ENCODE results near the gene TSHZ3.

Gene TSHZ3

DNA sequence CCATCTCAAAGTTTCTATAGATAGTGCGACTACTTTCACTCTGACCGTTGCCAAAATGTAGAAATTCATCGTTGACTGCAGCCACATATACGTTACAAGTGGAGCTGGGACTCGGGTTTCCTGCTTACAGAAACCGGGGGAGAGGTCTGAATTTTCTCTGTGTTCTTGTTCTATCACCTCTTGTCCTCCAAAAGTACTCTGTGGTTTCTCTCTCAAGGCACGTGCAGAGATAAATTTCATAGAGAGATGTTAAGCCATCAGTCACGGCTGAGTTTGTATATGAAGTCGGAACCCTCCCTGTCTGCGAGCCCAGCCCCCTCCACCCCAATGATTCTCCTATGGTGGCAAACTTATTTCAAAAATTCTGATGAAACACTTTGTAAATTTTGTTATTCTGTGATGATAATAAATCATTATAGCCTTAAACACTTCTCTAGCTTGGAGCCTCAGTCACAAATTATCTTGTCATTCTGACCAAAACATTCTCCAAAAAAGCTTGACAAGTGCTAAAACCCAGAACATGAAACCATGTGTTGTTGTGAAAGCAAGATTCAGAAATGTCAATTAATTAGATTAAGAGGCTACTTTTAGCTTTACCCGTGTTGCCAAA lies 87.5 kb downstream of the TSHZ3 start:
- DNase-seq = no peak

GRCh38 chr19:31261019-31261602 lies 88.1 kb downstream of the TSHZ3 start:
- no peak for DNase-seq

DNA sequence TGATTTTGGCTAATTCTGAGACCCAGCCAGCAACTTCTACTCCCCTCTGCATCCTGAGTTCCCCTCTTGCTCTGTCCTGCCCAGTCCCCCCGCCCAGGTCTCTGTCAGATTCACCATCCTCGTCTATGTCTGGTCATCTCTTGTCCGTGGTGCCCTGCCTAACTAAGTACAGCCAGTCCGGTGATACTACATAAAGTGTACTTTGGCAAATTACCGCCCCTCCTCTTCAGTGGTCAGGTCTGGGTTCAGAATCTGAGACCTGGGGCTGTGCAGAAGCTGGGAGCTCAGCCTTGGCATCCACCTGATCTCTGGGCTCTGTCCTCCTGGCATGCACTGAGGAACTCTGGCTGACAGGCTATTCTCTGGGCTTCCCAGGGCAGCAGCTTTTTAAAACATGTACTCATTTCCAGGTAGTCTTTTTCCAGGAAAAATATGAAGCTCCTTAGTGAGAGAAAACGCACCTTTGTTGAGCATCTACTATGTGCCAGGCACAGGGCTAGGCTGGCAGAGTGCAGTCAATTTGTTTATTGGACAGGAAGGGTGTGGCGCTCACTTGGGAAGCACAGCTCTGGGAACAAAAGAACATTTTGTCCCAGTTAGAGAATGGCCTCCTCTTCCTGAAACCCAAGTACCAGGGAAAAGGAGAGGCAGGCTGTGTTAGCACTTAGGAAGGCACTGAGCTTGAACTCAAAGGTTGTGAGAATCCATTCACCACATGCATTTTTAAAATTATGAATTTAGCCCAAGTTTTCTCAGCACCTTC lies 88.9 kb downstream of the TSHZ3 start:
- no peak for DNase-seq

DNA sequence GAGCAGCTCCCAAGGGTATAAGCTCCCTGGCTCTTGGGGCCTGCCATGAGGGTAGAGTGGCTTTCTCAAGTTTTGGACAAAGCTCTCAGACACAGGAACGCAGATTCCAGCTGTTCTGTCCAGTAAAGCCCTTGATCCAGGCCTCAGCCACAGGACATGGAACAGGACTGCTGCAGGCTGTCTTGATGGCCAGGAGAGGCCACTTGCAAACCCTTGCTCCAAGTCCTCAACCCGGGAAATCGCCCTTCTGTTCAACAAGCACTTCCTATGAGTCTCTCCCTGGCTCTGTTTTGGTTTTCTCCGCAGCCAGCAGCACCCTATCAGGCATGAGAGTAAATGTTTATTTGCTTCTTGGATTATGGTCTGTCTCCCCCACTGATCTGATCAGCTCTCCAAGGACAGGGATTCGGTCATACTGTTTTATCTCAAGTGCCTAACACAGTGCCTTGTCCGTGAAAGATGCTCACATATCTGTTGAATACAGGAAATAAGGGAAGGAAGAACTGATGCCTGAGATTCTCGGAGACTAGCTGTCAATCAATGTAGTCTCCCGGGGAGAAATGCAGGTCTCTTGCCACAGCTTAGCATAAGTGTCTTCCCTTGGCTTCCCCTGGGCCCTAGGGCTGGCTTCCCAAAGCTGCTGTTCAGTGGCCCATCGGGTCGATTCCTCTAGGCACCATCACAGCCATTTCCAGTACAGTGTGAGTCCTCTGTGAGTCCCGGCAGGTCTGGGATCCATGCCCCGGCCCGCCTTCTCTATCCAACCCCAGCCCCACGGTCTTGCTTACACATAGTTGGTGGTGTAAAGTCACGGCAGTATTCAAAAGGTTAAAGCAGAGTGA lies 90.8 kb downstream of the TSHZ3 start:
- no peak for DNase-seq

- DNase-seq = no peak
These were observed 91.7 kb downstream of the TSHZ3 start for GRCh38 chr19:31257426-31258130.

DNA sequence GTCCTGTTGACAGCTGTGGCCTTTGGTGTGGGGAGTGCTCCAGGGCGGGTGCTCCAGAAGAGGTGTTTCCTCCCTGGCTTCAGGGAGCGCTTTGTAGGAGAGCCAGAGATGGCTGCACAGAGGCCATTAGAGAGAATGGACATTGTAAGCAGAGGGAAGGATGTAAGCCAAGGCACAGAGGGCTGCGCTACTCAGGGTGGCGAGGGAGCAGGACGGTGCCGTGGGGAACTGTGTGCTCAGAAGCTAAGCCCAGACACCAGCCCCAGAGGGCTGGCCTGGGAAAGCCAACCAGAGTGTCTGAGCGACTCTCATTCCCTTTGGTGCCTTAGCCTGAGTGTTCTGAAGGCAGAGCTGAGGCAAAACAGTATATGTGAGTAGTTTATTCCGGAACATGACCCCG lies 92.2 kb downstream of the TSHZ3 start:
- DNase-seq = no peak

DNA sequence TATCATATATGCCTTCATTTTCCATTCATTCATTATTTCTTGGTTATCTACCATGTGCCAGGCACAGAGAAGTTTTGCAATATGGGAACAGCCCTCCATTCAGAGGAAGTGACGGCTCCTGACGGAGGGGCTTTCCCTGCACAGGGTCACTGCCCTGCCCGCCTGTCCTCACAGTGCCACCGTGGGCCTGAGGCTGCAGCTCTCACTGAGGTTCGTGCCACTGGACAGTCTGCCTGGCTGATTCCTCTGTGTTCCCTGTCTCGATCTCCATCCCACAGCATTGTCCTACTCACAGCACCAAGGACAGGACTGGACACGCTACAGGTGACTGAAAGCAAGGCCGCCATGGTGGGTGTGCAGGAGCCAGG lies 92.7 kb downstream of the TSHZ3 start:
- no peak for DNase-seq

- no peak for DNase-seq
These were observed 93.2 kb downstream of the TSHZ3 start for GRCh38 chr19:31255831-31256592.

GRCh38 chr19:31255174-31255799 lies 93.9 kb downstream of the TSHZ3 start:
- no peak for DNase-seq

DNA sequence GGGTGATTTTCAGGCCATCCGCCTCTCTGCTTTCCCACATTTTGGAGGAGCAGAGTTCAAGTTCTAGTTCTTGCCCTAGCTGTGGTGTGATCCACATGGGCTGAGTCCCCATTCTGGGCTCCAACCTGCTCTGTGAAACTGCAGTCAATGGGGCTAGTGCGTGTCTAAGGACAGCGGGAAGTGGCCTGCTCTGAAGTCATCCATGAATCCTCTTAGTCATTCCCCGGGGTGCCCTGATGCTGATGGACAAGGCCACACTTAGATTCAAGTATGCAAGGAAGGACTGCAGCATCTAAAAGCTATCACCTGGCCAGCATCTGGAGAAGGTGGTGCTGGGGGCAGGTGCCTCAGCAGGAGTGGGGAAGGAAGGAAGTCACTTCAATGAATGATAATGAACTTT lies 94.6 kb downstream of the TSHZ3 start:
- DNase-seq = no peak

GRCh38 chr19:31254180-31254551 lies 95.1 kb downstream of the TSHZ3 start:
- no peak for DNase-seq

DNA sequence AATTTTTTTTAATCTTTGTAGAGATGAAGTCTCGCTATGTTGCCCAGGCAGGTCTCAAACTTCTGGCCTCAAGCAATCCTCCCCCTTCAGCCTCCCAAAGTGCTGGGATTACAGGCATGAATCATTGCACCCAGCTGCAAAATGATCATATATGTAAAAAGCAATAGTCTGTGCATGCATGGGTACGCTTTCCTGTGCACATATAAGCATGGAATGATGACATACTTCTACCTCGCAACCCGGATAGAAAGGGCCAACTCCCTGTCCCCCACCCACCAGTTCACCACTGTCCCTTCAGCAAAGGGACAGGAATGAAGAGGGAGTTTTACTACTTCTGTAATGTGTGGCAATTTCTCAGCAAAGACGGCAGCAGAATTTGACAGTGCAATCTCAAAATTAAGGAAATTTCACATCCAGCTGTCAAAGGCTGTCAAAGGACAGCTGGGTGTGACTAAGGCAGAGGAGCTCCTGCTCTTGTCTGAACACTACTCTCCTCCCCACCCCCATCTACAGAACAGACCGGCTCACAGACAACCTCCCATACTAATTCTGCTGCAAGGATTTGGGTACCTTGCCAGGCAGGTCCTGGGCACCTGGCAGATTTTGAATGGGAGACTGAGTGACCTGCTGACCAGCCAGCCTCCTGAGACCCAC lies 95.6 kb downstream of the TSHZ3 start:
- no peak for DNase-seq

- DNase-seq = no peak
These were observed 96.8 kb downstream of the TSHZ3 start for GRCh38 chr19:31252441-31252840.

GRCh38 chr19:31249217-31249616 lies 100.0 kb downstream of the TSHZ3 start:
- no peak for DNase-seq

GRCh38 chr19:31235806-31236205 lies 113.4 kb downstream of the TSHZ3 start:
- DNase-seq = no peak

DNA sequence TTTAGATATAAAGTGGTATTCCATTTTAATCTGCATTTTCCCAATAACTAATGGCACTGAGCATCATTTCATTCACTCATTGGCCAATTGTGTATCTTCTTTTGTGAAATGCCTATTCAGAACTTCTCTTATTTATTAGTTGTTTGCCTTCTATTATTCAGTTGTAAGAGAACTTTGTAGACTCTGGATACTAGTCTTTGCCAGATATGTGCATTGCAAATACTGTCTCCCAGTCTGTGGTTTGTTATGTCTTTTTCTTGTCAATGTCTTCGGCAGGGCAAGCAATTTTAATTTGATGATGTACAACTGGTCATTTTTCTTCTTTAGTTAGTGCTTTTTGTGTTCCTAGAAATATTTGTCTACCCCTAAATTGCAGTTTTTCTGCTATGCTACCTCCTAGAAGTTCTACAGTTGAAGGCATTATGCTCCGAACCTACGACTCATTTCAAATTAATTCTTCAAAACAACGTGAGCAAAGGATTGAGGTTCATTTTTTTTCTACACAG lies 115.9 kb downstream of the TSHZ3 start:
- no peak for DNase-seq

- no peak for DNase-seq
These were observed 116.4 kb downstream of the TSHZ3 start for GRCh38 chr19:31232871-31233270.

DNA sequence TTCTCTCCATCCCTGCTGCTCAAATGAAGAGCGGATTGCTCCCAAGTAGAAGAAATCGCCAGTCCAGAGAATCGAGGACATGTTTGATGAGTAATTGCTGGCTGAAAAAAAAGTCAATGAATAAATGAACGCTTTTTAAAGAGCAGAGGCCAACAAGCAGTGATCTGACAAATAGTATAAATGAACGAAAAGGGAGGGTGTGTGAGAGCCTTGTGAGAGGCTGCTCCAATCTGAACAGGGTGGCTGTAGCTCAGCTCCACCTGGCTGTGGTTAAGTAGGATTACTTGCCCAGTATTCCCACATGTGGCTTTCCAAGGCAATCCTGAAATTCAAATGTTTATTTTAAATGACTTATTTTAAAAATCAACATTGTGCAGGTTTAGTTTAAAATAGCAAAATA lies 117.1 kb downstream of the TSHZ3 start:
- no peak for DNase-seq

GRCh38 chr19:31231237-31231636 lies 118.0 kb downstream of the TSHZ3 start:
- no peak for DNase-seq

- DNase-seq = no peak
These were observed 122.9 kb downstream of the TSHZ3 start for GRCh38 chr19:31226151-31226935.
